Measurements from ENCODE around the gene ZBTB22.
A peak's percentile ranks its signal among the peaks of the same experiment; 100 is the strongest.

ZBTB22 gene

GRCh38 chr6:33335916-33336315 is 18.4 kb upstream of the ZBTB22 start:
- no peak for DNase-seq (ENCODE audit: low read depth, low spot score)
- no peak overlapping the region for H3K4me3 ChIP-seq (ENCODE audit: low read depth, low read length)
- TF ChIP-seq CTCF (IDR thresholded peaks at IDR 0.05; ENCODE audit: low read depth, low read length), result no peak
- in situ Hi-C loops (cut with HindIII; ENCODE audit: low sequenced_read_pairs), result no loop called here

- TF ChIP-seq CTCF (IDR thresholded peaks at IDR 0.05; ENCODE audit: low read depth, low read length), result no peak
- H3K4me3 ChIP-seq (ENCODE audit: low read depth, low read length), result no peak overlapping the region
- DNase-seq (ENCODE audit: low read depth, low spot score), result no peak
- in situ Hi-C loops (cut with HindIII; ENCODE audit: low sequenced_read_pairs), result no loop called here
These were observed 16.1 kb upstream of the ZBTB22 start for GRCh38 chr6:33333666-33334065.

- no peak for DNase-seq (ENCODE audit: low read depth, low spot score)
- no peak for TF ChIP-seq CTCF (IDR thresholded peaks at IDR 0.05; ENCODE audit: low read depth, low read length)
- in situ Hi-C loops (cut with HindIII; ENCODE audit: low sequenced_read_pairs), result no loop called here
- H3K4me3 ChIP-seq (ENCODE audit: low read depth, low read length), result no peak overlapping the region
These were observed 13.2 kb upstream of the ZBTB22 start for GRCh38 chr6:33330736-33331135.

- TF ChIP-seq CTCF (IDR thresholded peaks at IDR 0.05; ENCODE audit: low read depth, low read length), result no peak
- H3K4me3 ChIP-seq (ENCODE audit: low read depth, low read length), result no peak overlapping the region
- in situ Hi-C loops (cut with HindIII; ENCODE audit: low sequenced_read_pairs), result no loop called here
- no peak for DNase-seq (ENCODE audit: low read depth, low spot score)
These were observed 11.5 kb upstream of the ZBTB22 start for GRCh38 chr6:33329058-33329457.

- no peak overlapping the region for H3K4me3 ChIP-seq (ENCODE audit: low read depth, low read length)
- in situ Hi-C loops (cut with HindIII; ENCODE audit: low sequenced_read_pairs), result no loop called here
- no peak for DNase-seq (ENCODE audit: low read depth, low spot score)
- no peak for TF ChIP-seq CTCF (IDR thresholded peaks at IDR 0.05; ENCODE audit: low read depth, low read length)
These were observed 6.6 kb upstream of the ZBTB22 start for GRCh38 chr6:33324125-33324524.

- in situ Hi-C loops (cut with HindIII; ENCODE audit: low sequenced_read_pairs), result no loop called here
These were observed 6.0 kb upstream of the ZBTB22 start for GRCh38 chr6:33323623-33323948.

More at GRCh38 chr6:33323623-33323948, 6.0 kb upstream of the ZBTB22 start:
- peak overlapping the region; percentile 75 for H3K4me3 ChIP-seq (ENCODE audit: low read depth, low read length)
- DNase-seq (ENCODE audit: low read depth, low spot score), result no peak
- no peak for TF ChIP-seq CTCF (IDR thresholded peaks at IDR 0.05; ENCODE audit: low read depth, low read length)
